K562 (cell line): ENCODE results near the gene ACAP3. TPM values are rescaled to one million over a fixed set of nuclear protein-coding genes. Genes with fewer than 3 reads are reported as not detected.

Experiments
- CCNT2 ChIP-seq: IDR thresholded peaks from 2 replicates; pipeline ENCODE4 v1.6.1; 2011; ENCODE audit warnings: borderline replicate concordance, low read depth, mild to moderate bottlenecking, moderate library complexity, mixed read lengths, low read length; ENCODE audit not compliant: insufficient read length; ENCODE audit errors: extremely low read depth
- CHAMP1 ChIP-seq: fragments of 450-650 bp; IDR thresholded peaks from 2 replicates; pipeline ENCODE4 v1.6.1; 2016; ENCODE audit warnings: mild to moderate bottlenecking
- DMBX1 ChIP-seq: fragments of 250-450 bp; sonication (Bioruptor Pico); IDR thresholded peaks from 2 replicates; pipeline ENCODE4 v1.8.0; 2022; ENCODE audit warnings: inconsistent platforms, mild to moderate bottlenecking, moderate library complexity, borderline replicate concordance
- FOXJ3 ChIP-seq: sonication (generic); formaldehyde crosslinking; IDR thresholded peaks from 2 replicates; pipeline ENCODE4 v1.4.0; 2020; ENCODE audit warnings: mild to moderate bottlenecking, missing genetic modification reagents
- MAZ ChIP-seq, 2 experiments: fragments of 450-650 bp in 1 of 2; sonication (generic) in 1 of 2; formaldehyde crosslinking; IDR thresholded peaks in 1 of 2; conservative IDR thresholded peaks in 1 of 2; 2 replicates each; pipeline versions ENCODE4 v1.4.0 to v1.5.0; 2020; ENCODE audit warnings: mild to moderate bottlenecking in 1 of 2, missing genetic modification reagents in 1 of 2
- NR4A1 ChIP-seq, 2 experiments: fragments of 250-450 bp in 1 of 2; fragments of 450-650 bp in 1 of 2; sonication (Bioruptor Pico) in 1 of 2; IDR thresholded peaks; 2 replicates each; pipeline versions ENCODE4 v1.4.0 to v1.6.1; 2016 to 2020; ENCODE audit warnings: mild to moderate bottlenecking in 2 of 2, missing compliant biosample characterization in 1 of 2, missing genetic modification characterization in 1 of 2, moderate library complexity in 1 of 2
- ZBED1 ChIP-seq: IDR thresholded peaks from 2 replicates; pipeline ENCODE4 v1.6.1; 2014
- ZBTB12 ChIP-seq: fragments of 250-450 bp; sonication (Bioruptor Pico); IDR thresholded peaks from 2 replicates; pipeline ENCODE4 v1.4.0; 2020
- ZFP30 ChIP-seq: fragments of 250-450 bp; sonication (Bioruptor Pico); IDR thresholded peaks from 2 replicates; pipeline ENCODE4 v1.8.0; 2022; ENCODE audit warnings: moderate library complexity, mild to moderate bottlenecking, inconsistent platforms, borderline replicate concordance
- ZNF3 ChIP-seq: fragments of 250-450 bp; sonication (Bioruptor Pico); IDR thresholded peaks from 2 replicates; pipeline ENCODE4 v1.5.0; 2021; ENCODE audit warnings: mild to moderate bottlenecking, moderate library complexity
- ZNF436 ChIP-seq: fragments of 250-450, 450-650 bp; sonication (Bioruptor Pico); formaldehyde crosslinking; IDR thresholded peaks from 2 replicates; pipeline ENCODE4 v1.7.0; 2020; ENCODE audit warnings: mild to moderate bottlenecking
- ZNF583 ChIP-seq: fragments of 250-450 bp; sonication (Bioruptor Pico); IDR thresholded peaks from 2 replicates; pipeline ENCODE4 v1.4.0; 2020
- ZNF699 ChIP-seq: fragments of 250-450 bp; sonication (Bioruptor Pico); IDR thresholded peaks from 2 replicates; pipeline ENCODE4 v1.8.0; 2021; ENCODE audit warnings: mild to moderate bottlenecking, moderate library complexity; ENCODE audit not compliant: insufficient replicate concordance
- polyA plus RNA-seq, 8 experiments: library from polyadenylated mRNA; depleted of rRNA in 4 of 8; stranded (reverse) in 5 of 8; unstranded in 3 of 8; fragments of >200 nt; fragmentation: Nextera tagmentation in 2 of 8; fragmentation: Illumina TruSeq in 1 of 8; extraction: Ambion mirVana in 2 of 8; extraction: Trizol in 1 of 8; gene quantifications; 2 replicates each; pipeline versions ENCODE4 v1.2.1 to v1.2.3, GENCODE V29; 2011 to 2014; ENCODE audit warnings: inconsistent platforms in 1 of 8, missing spikeins in 1 of 8
- total RNA-seq, 7 experiments: library from RNA; depleted of rRNA in 6 of 7; stranded (reverse); fragments of >200 nt in 6 of 7; fragmentation: Illumina TruSeq in 2 of 7; extraction: Trizol in 2 of 7; gene quantifications; 2 replicates each; pipeline versions ENCODE4 v1.2.1 to v1.2.3, GENCODE V29; 2011 to 2021; ENCODE audit warnings: low replicate concordance in 1 of 7
- TF ChIP-seq, protein P1 (sequence below), 2 experiments: IDR thresholded peaks; 2 replicates each; pipeline ENCODE4 v1.6.1; 2012; ENCODE audit warnings: improper control_type of control experiment in 2 of 2, low read depth in 2 of 2, low read length in 2 of 2, borderline replicate concordance in 1 of 2
- TF ChIP-seq, protein P2 (sequence below): fragments of 250-450 bp; sonication (Bioruptor Pico); IDR thresholded peaks from 2 replicates; pipeline ENCODE4 v1.9.0; 2021; ENCODE audit warnings: mild to moderate bottlenecking, inconsistent platforms
- TF ChIP-seq, protein P3 (sequence below): sonication (generic); formaldehyde crosslinking; IDR thresholded peaks from 2 replicates; pipeline ENCODE4 v1.8.0; 2022; ENCODE audit warnings: missing genetic modification reagents, mild to moderate bottlenecking, moderate library complexity, borderline replicate concordance

Gene ACAP3
- total and polyA plus RNA-seq, 9 of the 15 experiments (the other 6 are each of a cell fraction or from before 2014, with no cell fraction given), result 0.01 to 49.0 (median 12.0) TPM

GRCh38 chr1:1349256-1350012, 41.7 kb upstream of the ACAP3 start, which contains the start of gene DVL1 (continued):
- TF ChIP-seq ZBTB12 (CRISPR knock-in tag) (peak; percentile 57; the same call in 1 of the 2 replicates), FOXJ3 (CRISPR knock-in tag) (no peak), CHAMP1 (no peak), MAZ (CRISPR knock-in tag; conservative IDR thresholded peaks at IDR 0.05 in 1 of 2, IDR thresholded peaks at IDR 0.05 in 1 of 2) (peak; percentile 79 to 93), ZNF699 (CRISPR knock-in tag) (no peak), ZFP30 (CRISPR knock-in tag) (no peak), NR4A1 (CRISPR knock-in tag; IDR thresholded peaks at IDR 0.05) (no peak), NR4A1 (tag; IDR thresholded peaks at IDR 0.05) (peak; percentile 70; the same call in 1 of the 2 replicates), ZNF3 (CRISPR knock-in tag) (no peak), DMBX1 (CRISPR knock-in tag) (peak; percentile 60; the same call in 1 of the 2 replicates), ZBED1 (no peak), ZNF583 (CRISPR knock-in tag) (peak; percentile 81; the same call in 1 of the 2 replicates), CCNT2 (peak; percentile 50), ZNF436 (CRISPR knock-in tag) (no peak)
- TF ChIP-seq, protein P1, sequence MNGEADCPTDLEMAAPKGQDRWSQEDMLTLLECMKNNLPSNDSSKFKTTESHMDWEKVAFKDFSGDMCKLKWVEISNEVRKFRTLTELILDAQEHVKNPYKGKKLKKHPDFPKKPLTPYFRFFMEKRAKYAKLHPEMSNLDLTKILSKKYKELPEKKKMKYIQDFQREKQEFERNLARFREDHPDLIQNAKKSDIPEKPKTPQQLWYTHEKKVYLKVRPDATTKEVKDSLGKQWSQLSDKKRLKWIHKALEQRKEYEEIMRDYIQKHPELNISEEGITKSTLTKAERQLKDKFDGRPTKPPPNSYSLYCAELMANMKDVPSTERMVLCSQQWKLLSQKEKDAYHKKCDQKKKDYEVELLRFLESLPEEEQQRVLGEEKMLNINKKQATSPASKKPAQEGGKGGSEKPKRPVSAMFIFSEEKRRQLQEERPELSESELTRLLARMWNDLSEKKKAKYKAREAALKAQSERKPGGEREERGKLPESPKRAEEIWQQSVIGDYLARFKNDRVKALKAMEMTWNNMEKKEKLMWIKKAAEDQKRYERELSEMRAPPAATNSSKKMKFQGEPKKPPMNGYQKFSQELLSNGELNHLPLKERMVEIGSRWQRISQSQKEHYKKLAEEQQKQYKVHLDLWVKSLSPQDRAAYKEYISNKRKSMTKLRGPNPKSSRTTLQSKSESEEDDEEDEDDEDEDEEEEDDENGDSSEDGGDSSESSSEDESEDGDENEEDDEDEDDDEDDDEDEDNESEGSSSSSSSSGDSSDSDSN (IDR thresholded peaks at IDR 0.05; ENCODE audit: borderline replicate concordance in 1 of 2, low read depth in 2 of 2, low read length in 2 of 2), result 0 out of 4 replicates have a peak, but pooled peaks have one; percentile 34 to 37
- TF ChIP-seq, protein P2, sequence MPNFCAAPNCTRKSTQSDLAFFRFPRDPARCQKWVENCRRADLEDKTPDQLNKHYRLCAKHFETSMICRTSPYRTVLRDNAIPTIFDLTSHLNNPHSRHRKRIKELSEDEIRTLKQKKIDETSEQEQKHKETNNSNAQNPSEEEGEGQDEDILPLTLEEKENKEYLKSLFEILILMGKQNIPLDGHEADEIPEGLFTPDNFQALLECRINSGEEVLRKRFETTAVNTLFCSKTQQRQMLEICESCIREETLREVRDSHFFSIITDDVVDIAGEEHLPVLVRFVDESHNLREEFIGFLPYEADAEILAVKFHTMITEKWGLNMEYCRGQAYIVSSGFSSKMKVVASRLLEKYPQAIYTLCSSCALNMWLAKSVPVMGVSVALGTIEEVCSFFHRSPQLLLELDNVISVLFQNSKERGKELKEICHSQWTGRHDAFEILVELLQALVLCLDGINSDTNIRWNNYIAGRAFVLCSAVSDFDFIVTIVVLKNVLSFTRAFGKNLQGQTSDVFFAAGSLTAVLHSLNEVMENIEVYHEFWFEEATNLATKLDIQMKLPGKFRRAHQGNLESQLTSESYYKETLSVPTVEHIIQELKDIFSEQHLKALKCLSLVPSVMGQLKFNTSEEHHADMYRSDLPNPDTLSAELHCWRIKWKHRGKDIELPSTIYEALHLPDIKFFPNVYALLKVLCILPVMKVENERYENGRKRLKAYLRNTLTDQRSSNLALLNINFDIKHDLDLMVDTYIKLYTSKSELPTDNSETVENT (CRISPR knock-in tag), result peak; percentile 91
- TF ChIP-seq, protein P3, sequence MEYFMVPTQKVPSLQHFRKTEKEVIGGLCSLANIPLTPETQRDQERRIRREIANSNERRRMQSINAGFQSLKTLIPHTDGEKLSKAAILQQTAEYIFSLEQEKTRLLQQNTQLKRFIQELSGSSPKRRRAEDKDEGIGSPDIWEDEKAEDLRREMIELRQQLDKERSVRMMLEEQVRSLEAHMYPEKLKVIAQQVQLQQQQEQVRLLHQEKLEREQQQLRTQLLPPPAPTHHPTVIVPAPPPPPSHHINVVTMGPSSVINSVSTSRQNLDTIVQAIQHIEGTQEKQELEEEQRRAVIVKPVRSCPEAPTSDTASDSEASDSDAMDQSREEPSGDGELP (CRISPR knock-in tag), result peak; percentile 53; the same call in 1 of the 2 replicates
